ENCODE data around the gene G3BP2.

The G3BP2 gene

GRCh38 chr4:75714704-75715103, 41.5 kb upstream of the G3BP2 start:
- no peak overlapping the region for H3K4me3 ChIP-seq (ENCODE audit: low read depth, low read length)
- TF ChIP-seq MYC (IDR thresholded peaks at IDR 0.05; ENCODE audit: low read depth, low read length) = no peak
- no peak for TF ChIP-seq MAX (IDR thresholded peaks at IDR 0.05; ENCODE audit: low read depth, low read length)
- no peak for TF ChIP-seq POLR2A (IDR thresholded peaks at IDR 0.05; ENCODE audit: extremely low read depth, insufficient read length)
- TF ChIP-seq CTCF (IDR thresholded peaks at IDR 0.05; ENCODE audit: low read depth, low read length) = no peak

GRCh38 chr4:75714011-75714410, 40.8 kb upstream of the G3BP2 start:
- H3K4me3 ChIP-seq (ENCODE audit: low read depth, low read length) = no peak overlapping the region
- no peak for TF ChIP-seq MYC (IDR thresholded peaks at IDR 0.05; ENCODE audit: low read depth, low read length)
- TF ChIP-seq MAX (IDR thresholded peaks at IDR 0.05; ENCODE audit: low read depth, low read length) = no peak
- no peak for TF ChIP-seq POLR2A (IDR thresholded peaks at IDR 0.05; ENCODE audit: extremely low read depth, insufficient read length)
- DNase-seq (ENCODE audit: low read depth) = no peak

More at GRCh38 chr4:75714704-75715103, 41.5 kb upstream of the G3BP2 start:
- DNase-seq (ENCODE audit: low read depth) = no peak

DNA sequence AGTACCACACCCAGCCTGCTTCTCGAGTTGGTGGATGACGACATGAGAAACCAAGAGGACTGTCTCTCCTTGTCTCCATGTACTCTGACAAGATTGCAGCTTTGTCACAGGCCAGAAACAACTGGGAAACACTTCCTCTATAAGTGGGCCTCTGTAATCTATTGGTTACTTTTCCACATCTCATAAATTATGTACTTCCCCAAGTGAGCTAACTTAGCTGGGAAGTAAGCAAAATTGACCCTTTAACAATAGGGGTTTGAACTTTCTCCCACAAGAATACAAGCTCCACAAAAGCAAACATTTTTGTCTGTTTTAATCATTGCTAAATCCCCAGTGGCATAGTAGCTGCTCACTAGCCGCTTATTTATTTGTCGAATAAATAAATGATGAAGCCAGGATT, 37.0 kb upstream of the G3BP2 start:
- no peak for TF ChIP-seq MYC (IDR thresholded peaks at IDR 0.05; ENCODE audit: low read depth, low read length)
- TF ChIP-seq POLR2A (IDR thresholded peaks at IDR 0.05; ENCODE audit: extremely low read depth, insufficient read length) = no peak
- no peak for TF ChIP-seq CTCF (IDR thresholded peaks at IDR 0.05; ENCODE audit: low read depth, low read length)
- TF ChIP-seq MAX (IDR thresholded peaks at IDR 0.05; ENCODE audit: low read depth, low read length) = no peak
- H3K4me3 ChIP-seq (ENCODE audit: low read depth, low read length) = no peak overlapping the region
- DNase-seq (ENCODE audit: low read depth) = no peak

DNA sequence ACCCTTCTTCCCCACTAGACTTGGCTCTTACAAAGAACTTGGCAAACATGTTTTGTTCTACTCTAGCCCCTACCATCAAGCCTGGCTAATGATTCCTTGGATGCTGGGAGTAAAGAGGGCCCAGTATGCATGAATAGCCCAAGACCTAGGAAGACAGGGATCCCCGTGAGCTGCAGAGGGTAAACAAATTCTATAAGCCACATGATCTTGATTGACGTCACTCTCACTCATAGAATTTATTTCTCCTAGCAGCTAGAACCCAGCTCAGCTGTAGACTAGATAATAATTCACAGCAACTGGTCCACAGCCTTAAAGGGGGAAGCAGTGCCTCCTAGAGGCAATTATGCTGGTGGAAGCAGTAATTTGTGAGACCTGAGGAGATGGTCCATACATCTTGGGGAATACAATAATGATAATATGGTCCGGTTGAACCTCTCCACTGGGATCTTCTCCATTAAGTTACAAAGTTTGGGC, 35.0 kb upstream of the G3BP2 start:
- TF ChIP-seq MAX (IDR thresholded peaks at IDR 0.05; ENCODE audit: low read depth, low read length) (no peak), CTCF (IDR thresholded peaks at IDR 0.05; ENCODE audit: low read depth, low read length) (peak; percentile 52), POLR2A (IDR thresholded peaks at IDR 0.05; ENCODE audit: extremely low read depth, insufficient read length) (no peak)
- no peak overlapping the region for H3K4me3 ChIP-seq (ENCODE audit: low read depth, low read length)
- DNase-seq (ENCODE audit: low read depth) = peak; percentile 42

GRCh38 chr4:75705198-75705977, 32.2 kb upstream of the G3BP2 start:
- TF ChIP-seq MAX (IDR thresholded peaks at IDR 0.05; ENCODE audit: low read depth, low read length) (no peak), MYC (IDR thresholded peaks at IDR 0.05; ENCODE audit: low read depth, low read length) (no peak), POLR2A (IDR thresholded peaks at IDR 0.05; ENCODE audit: extremely low read depth, insufficient read length) (no peak), CTCF (IDR thresholded peaks at IDR 0.05; ENCODE audit: low read depth, low read length) (no peak)
- no peak overlapping the region for H3K4me3 ChIP-seq (ENCODE audit: low read depth, low read length)
- no peak for DNase-seq (ENCODE audit: low read depth)

GRCh38 chr4:75702919-75703411, 29.8 kb upstream of the G3BP2 start:
- TF ChIP-seq MAX (IDR thresholded peaks at IDR 0.05; ENCODE audit: low read depth, low read length) = no peak
- TF ChIP-seq CTCF (IDR thresholded peaks at IDR 0.05; ENCODE audit: low read depth, low read length) = no peak
- no peak for TF ChIP-seq MYC (IDR thresholded peaks at IDR 0.05; ENCODE audit: low read depth, low read length)
- TF ChIP-seq POLR2A (IDR thresholded peaks at IDR 0.05; ENCODE audit: extremely low read depth, insufficient read length) = no peak
- DNase-seq (ENCODE audit: low read depth) = no peak
- no peak overlapping the region for H3K4me3 ChIP-seq (ENCODE audit: low read depth, low read length)
